CD4-positive, alpha-beta T cell treated with Interleukin-4 for 4 hours (primary cell): ENCODE results near the gene MYOZ1.

Experiments used
- DNase-seq: peaks from one replicate; pipeline ENCODE4 v3.0.0-alpha.2; 2020

Gene MYOZ1

DNA sequence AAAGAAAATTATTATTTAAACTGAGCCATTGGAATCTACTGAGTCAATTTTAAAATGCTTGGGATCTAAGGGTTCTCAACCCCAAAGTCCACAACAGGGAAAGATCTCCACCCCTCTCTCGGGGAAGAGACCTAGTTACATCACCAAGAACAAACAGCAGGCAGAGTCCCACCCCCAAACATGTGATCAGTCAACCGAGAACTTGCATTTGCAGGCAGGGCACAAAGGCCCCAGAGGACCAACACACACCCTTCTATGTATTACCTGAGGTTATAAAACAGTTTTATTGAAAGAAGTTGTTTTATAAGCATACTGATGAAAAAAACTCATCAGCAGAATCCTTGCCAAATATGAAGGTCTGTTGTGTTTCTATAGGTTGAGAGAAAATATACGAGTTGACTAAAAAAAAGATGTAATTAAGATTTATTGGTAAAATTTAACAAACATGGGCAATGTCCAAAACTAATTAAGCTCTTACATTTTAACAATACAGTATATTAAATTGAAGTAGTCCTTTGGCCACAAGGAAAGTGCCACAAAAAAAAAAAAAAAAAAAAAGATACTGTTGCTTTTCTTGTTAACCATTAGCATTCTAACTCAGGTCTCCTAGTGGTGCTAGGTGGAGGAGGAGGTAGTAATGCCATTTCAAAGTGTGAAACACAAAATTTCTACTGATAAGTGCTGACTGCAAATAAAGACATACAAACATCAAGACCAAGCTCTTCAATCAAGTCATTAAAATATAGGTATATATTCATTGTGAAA is 49.2 kb downstream of the MYOZ1 start:
- DNase-seq = peak; percentile 11

DNA sequence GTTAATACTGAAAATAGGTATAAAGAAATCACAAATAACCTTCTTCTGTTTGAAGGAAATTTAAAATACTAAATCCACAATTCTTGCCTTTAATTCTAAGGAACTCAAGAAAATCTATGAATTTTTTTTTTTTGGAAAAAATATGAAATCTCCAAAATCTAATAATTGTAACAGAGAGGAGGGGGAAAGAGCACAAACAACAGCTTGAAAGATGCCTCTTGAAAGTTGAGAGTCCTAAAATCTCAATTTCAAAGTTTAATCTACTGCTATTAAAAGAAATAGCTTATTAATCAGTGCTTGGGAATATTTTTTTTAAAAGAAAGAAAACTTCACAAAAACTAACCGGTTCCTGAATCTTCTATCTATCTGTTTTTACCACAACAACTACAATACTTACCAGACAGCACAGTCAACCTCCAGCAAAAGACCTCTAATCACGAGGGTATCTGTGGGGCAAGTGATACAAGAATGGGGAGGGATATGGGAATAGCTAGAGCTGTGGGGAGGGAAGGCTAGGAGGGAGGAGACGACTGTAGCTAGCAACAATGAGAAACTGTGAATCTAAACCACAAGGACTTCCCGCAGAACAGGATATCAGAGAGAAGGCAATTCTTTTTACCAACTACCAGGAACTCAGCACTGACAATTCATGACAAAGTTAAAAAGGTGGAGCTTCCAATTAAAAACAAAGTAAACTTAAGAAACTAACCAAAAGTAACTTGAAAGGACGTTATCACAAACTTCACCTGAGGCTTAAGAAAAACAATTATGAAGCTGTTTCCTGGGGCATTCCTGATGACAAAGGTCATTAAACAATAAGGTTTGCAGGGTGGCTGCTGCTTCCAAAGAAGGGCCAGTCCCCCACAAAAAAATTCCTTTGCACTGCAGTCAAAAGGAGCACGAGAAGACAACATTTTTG is 50.1 kb downstream of the MYOZ1 start, which contains the start of gene USP54:
Gene USP54, minus strand, starts transcription at position 462 of the 919 bp plus-strand sequence. CDS start 15,684 bp downstream, outside the sequence.
- DNase-seq = peak; percentile 38

DNA sequence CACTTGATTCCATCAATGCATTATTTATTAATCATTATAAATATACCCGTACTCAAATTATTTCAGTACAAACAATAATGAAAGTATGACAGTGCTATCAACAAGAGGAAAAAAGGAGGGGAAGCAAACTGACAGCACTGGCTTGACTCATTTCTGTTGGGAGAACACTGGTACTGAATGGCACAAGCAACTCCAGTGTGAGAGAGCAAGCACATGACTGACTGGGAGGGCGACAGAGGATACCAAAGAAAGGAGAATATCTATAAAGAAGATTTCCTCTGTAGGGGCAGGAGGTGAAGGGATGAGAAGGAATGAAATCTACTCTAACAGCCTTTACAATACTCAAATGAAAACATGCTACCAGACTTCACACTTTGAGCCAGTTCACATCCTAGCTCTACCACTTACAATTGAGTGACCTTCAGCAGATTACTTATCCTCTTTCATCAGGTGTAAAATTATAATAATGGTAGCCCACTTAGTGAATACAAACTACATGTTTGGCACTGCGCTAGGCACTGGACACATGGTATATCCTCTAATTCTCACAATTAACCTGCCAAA is 51.6 kb downstream of the MYOZ1 start:
- DNase-seq = no peak

DNA sequence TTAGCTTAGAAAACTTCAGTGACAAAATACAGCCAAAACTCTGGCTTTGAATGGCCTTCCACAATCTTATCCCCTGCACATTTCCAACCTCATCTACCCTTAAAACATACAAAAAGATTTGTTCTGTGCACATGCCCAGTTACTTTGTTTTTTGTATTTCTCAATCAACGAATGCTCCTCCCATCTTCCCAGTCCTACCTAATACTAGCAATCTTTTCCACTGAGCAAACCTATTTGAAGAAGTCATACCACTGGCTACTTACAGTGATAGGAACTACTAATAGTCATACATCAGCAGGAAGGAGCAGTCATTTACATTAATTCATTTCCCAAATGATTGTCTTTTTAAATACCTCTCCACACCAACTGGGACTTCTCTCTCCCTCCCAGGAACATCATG is 52.6 kb downstream of the MYOZ1 start:
- DNase-seq = no peak

DNA sequence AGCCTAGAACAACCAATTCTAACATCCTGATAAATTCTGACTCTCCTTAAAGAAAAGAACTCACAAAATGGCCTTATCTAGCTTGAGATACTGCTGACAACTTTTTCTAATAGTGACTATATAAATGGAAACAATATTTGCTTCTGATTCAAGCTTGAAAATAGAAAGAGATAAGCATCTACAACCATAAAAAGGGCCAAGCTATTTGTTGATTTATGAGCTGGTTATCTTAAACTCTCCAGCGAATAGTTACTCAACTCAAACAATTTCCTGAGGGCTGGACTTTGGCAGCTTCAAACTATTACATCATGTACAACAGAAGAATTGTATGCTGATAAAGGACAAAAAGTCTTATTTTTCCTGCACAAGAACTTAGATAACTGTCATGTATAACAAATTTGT is 54.7 kb downstream of the MYOZ1 start:
- DNase-seq = no peak

DNA sequence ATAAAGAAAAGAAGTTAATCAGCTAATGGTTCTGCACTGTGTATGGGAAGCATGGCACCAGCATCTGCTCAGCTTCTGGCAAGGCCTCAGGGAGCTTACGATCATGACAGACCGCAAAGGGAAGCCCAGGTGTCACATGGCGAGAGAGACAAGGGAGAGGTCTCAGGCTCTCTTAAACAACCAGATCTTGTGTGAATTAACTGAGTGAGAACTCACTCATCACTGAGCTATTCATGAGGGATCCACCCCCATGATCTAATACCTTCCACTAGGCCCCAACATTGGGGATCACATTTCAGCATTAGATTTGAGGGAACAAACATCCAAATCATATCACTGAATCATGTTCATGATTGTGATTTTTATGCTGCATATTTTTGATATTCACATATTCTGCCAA is 55.9 kb downstream of the MYOZ1 start:
- DNase-seq = no peak

DNA sequence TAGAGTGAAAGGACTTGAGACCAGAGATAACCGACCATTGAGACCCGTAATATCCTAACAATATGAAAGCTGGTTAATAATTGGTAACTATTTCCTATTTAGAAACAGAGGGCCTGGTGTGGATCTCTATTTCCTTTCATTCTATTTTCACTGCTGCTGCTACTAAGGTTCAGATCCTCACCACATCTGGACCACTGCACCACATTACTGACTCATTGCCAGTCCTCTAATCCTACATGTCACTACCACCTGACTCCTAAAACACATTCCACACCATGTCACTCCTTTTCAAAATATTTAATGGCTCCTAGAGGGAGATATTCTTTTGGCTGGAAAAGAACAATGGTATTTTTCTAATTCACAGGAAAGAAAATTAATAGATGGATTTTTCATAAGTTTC is 56.5 kb downstream of the MYOZ1 start:
- DNase-seq = no peak

DNA sequence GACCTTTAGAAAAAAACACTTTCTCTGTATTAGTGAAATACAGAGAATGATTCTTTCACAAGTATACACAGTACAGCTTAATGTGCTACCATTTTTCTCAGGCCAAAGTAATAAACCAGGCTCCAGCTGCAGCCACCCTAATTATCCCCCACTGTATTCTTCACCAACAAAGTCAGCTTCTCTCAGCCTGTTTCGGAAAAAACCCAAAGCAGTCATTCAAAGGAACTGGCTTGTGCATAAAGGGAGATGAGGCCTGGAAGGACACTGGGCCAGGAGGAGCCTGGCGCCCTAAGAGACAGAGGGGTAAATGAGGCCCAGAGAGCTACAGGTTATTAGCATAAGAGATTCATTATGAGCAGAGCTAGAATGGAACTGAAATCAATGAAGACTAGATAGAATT is 59.4 kb downstream of the MYOZ1 start:
- DNase-seq = no peak
